ENCODE data around the gene TMIGD3.

GRCh38 chr1:111504097-111504496 is 664 bp upstream of the TMIGD3 start:
- no peak for TF ChIP-seq CTCF (optimal IDR thresholded peaks at IDR 0.05 in 1 of 3, IDR thresholded peaks at IDR 0.05 in 1 of 3, conservative IDR thresholded peaks at IDR 0.05 in 1 of 3; ENCODE audit: extremely low read depth in 1 of 3, insufficient read depth in 2 of 3, low read length in 3 of 3)
- TF ChIP-seq EZH2 (IDR thresholded peaks at IDR 0.05; ENCODE audit: low read length): no peak
